CD4-positive, alpha-beta memory T cell (primary cell): ENCODE results near the gene PPM1J. TPM values are rescaled to one million over a fixed set of nuclear protein-coding genes. Genes with fewer than 3 reads are reported as not detected.

Experiments used
- CTCF ChIA-PET: fragments of 350-600 bp; sonication (Branson Sonifier 250); formaldehyde crosslinking; loops from one replicate; lab custom pipeline; 2021; ENCODE audit warnings: inconsistent platforms; ENCODE audit not compliant: partially characterized antibody; lab: Charles Lee
- POLR2A ChIA-PET: fragments of 350-600 bp; sonication (Branson Sonifier 250); formaldehyde crosslinking; loops from one replicate; lab custom pipeline; 2021; ENCODE audit not compliant: partially characterized antibody; lab: Charles Lee
- DNase-seq, 5 donors: peaks; one replicate each; pipeline versions ENCODE4 v3.0.0 to v3.0.0-alpha.2; 2020 to 2022; ENCODE audit warnings: mixed read lengths in 1 of 5
- H3K27ac ChIP-seq: one replicate; pipeline ENCODE4 v1.7.0; 2013; ENCODE audit warnings: low read depth, low read length
- H3K27me3 ChIP-seq: 2 replicates; pipeline ENCODE4 v1.7.0; 2013; ENCODE audit warnings: mild to moderate bottlenecking, low read length, moderate library complexity; ENCODE audit not compliant: insufficient read depth
- H3K36me3 ChIP-seq: 2 replicates; pipeline ENCODE4 v1.7.0; 2013; ENCODE audit warnings: mild to moderate bottlenecking, low read length, moderate library complexity; ENCODE audit not compliant: insufficient read depth
- H3K4me1 ChIP-seq: 2 replicates; pipeline ENCODE4 v1.7.0; 2013; ENCODE audit warnings: mild to moderate bottlenecking, low read length, moderate library complexity; ENCODE audit not compliant: insufficient read depth
- H3K4me3 ChIP-seq, 2 donors: one replicate each; pipeline ENCODE4 v1.7.0; 2013; ENCODE audit warnings: low read length in 2 of 2, mild to moderate bottlenecking in 1 of 2
- H3K9me3 ChIP-seq, 2 donors: one replicate each; pipeline ENCODE4 v1.7.0; 2013; ENCODE audit warnings: low read length in 2 of 2, control low read depth in 1 of 2; ENCODE audit not compliant: control insufficient read depth in 1 of 2
- H3K27ac Mint-ChIP-seq, 7 donors: one replicate each; pipeline ENCODE4 v1.8.0; 2020 to 2021; ENCODE audit warnings: mixed read lengths in 7 of 7, mild to moderate bottlenecking in 6 of 7, inconsistent platforms in 3 of 7, moderate library complexity in 3 of 7
- H3K27me3 Mint-ChIP-seq, 2 donors: one replicate each; pipeline ENCODE4 v1.8.0; 2020 to 2021; ENCODE audit warnings: mixed read lengths in 2 of 2
- H3K36me3 Mint-ChIP-seq, 2 donors: one replicate each; pipeline ENCODE4 v1.8.0; 2020 to 2021; ENCODE audit warnings: mixed read lengths in 2 of 2, inconsistent platforms in 1 of 2, mild to moderate bottlenecking in 1 of 2
- H3K4me1 Mint-ChIP-seq, 4 donors: one replicate each; pipeline ENCODE4 v1.8.0; 2020 to 2021; ENCODE audit warnings: mixed read lengths in 4 of 4, mild to moderate bottlenecking in 1 of 4
- H3K4me3 Mint-ChIP-seq, 8 donors: one replicate each; pipeline ENCODE4 v1.8.0; 2020 to 2021; ENCODE audit warnings: mixed read lengths in 8 of 8, mild to moderate bottlenecking in 7 of 8, moderate library complexity in 6 of 8, inconsistent platforms in 3 of 8
- H3K9me3 Mint-ChIP-seq, 8 donors: one replicate each; pipeline ENCODE4 v1.8.0; 2020 to 2021; ENCODE audit warnings: mixed read lengths in 8 of 8, mild to moderate bottlenecking in 5 of 8, inconsistent platforms in 3 of 8, moderate library complexity in 1 of 8
- intact Hi-C: fragments of 100-400 bp; cut with micrococcal nuclease; formaldehyde crosslinking; loops from one replicate; pipeline ENCODE4 v1.15.1; 2023
- polyA plus RNA-seq, 2 donors: library from polyadenylated mRNA; unstranded; fragments of 300-500 nt; fragmentation: Illumina TruSeq; gene quantifications; one replicate each; pipeline ENCODE4 v1.2.3, GENCODE V29; 2021
- total RNA-seq, 2 experiments: library from RNA; stranded (reverse); gene quantifications; one replicate each; pipeline ENCODE4 v1.2.3, GENCODE V29; 2021

Gene PPM1J
- total and polyA plus RNA-seq, 4 experiments from 2014 or later: 0.13 to 0.76 TPM; not detected in 2

DNA sequence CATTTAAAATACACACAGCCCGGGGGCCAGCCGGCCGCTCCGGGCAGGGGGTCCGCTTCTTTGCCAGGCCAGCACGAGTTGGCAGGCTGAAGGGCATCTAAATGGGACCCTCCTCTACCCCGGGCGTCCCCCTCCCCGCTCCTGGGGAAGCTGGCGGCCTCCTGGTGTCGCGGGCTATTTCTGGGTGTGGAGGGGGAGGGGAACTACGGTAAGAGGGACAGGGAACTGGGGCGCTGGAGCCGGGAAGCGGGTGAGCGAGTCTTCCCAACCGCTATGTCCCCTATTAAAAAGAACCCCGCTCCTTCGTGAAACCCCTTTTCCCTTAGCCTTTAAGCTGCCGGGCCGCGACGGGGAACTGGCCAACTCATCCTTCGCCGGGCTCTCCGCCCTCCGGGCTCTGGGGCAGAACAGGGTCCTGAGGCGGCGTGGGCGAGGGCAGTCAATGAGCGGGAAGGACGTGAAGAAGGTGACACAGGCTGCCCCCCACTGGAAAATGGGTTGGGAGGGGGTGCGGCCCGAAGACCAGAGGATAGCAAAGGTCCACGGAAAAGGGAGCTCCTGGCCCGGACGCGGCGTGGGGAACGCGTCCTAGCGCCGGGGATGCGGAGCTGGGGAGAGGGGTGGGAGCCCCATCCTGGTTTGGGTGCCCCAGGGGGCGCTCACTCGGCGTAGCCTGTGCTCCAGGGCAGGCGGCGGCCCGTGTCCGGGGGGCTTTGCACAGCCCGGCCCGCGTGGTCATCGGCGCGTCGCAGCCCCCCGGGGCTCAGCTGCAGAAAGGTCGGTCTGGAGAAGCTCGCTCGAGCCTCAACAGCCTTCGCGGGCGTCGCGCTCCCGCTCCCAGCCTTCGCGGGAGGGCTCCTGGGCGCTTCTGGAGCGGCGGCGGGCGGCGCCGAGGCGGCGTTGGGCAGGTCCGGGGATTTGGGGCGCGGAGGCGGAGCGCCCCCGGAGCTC lies 544 bp downstream of the PPM1J start:
- Histone ChIP-seq H3K27me3 (peaks cover 8% of the 10 kb centered on the region), H3K4me3 (peak overlapping the region in 1 of 2 donors; percentile 72), H3K9me3 (no peaks in the 10 kb centered on the region), H3K36me3 (no peaks in the 10 kb centered on the region), H3K27ac (no peak overlapping the region), H3K4me1 (peaks cover 22% of the 10 kb centered on the region)
- peak overlapping the region; percentile 79 to 89 (median 83) for H3K4me3 Mint-ChIP-seq
- CTCF ChIA-PET: interaction anchor here (0.6 to 6.8 kb wide), 31 partner anchors 6 to 965 kb away, joined by 3 to 66 read pairs (median 6); partner anchors contain the start of genes CTTNBP2NL, LRIG2, MOV10 and RHOC
- H3K27ac Mint-ChIP-seq: peak overlapping the region in 4 of 7 donors; percentile 8 to 57 (median 44)
- POLR2A ChIA-PET: interaction anchor here (0.9 to 3.8 kb wide), 15 partner anchors 12 to 1214 kb away, joined by 3 to 44 read pairs (median 5); partner anchors contain the start of genes CAPZA1, HIPK1, LRIG2 and MOV10
- intact Hi-C loops: loop anchor here (1.0 to 5.0 kb wide), 4 partner anchors 40 to 1098 kb away; partner anchors contain the start of genes MAGI3, MOV10, RSBN1 and SLC16A1
- H3K36me3 Mint-ChIP-seq: no peaks in the 10 kb centered on the region
- peaks cover 12 to 29% (median 19%) of the 10 kb centered on the region in 4 donors for H3K4me1 Mint-ChIP-seq
- peak in 1 of 5 donors; percentile 51 for DNase-seq
- no peaks in the 10 kb centered on the region for H3K9me3 Mint-ChIP-seq
- H3K27me3 Mint-ChIP-seq: peaks cover 0 to 3% of the 10 kb centered on the region in 2 donors

- Mint-ChIP-seq H3K27ac (peak overlapping the region in 4 of 7 donors; percentile 38 to 68 (median 42)), H3K4me1 (peaks cover 12 to 28% (median 19%) of the 10 kb centered on the region in 4 donors), H3K36me3 (no peaks in the 10 kb centered on the region), H3K9me3 (no peaks in the 10 kb centered on the region), H3K4me3 (peak overlapping the region in 7 of 8 donors; percentile 26 to 86 (median 63)), H3K27me3 (peaks cover 0 to 3% of the 10 kb centered on the region in 2 donors)
- H3K4me3 ChIP-seq: peak overlapping the region in 1 of 2 donors; percentile 72
- H3K27ac ChIP-seq: no peak overlapping the region
- DNase-seq: no peak
- POLR2A ChIA-PET: interaction anchor here (3.2 to 3.8 kb wide), 3 partner anchors 11 to 359 kb away, joined by 31 to 44 read pairs (median 36); partner anchors contain the start of genes CAPZA1, LRIG2 and ST7L
- H3K9me3 ChIP-seq: no peaks in the 10 kb centered on the region
- intact Hi-C loops: loop anchor here (2.0 kb wide), 1 partner anchor 39 kb away; the partner anchor contains the start of gene MOV10
- CTCF ChIA-PET: interaction anchor here (1.3 to 4.1 kb wide), 4 partner anchors 86 to 428 kb away, joined by 3 to 56 read pairs (median 22); partner anchors contain the start of gene LRIG2
- H3K4me1 ChIP-seq: peaks cover 22% of the 10 kb centered on the region
- H3K36me3 ChIP-seq: no peaks in the 10 kb centered on the region
- H3K27me3 ChIP-seq: peaks cover 3% of the 10 kb centered on the region
These were observed 1.4 kb downstream of the PPM1J start for GRCh38 chr1:112713466-112714312.

DNA sequence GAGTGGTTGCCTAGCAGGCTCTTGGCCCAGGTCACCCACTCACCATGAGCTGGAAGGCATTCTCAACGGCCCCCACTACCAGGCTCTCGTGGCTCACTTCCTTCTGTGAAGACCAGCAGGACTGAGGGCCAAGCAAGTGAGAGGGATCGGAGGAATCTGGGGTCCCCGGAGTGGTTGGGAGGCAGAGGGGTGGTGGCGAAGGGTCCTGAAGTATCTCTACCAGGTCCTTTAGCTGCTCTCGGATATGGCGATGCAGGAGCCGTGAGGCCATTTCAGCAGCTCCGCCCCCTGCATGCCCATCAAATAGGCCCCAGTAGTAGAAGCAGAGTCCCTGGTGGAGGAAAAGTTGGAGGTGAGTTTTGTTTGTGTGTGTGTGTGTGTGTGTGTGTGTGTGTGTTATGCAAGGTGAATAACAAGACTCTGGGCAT lies 2.4 kb downstream of the PPM1J start:
- Histone ChIP-seq H3K4me1 (peaks cover 23% of the 10 kb centered on the region), H3K9me3 (no peaks in the 10 kb centered on the region), H3K27ac (no peak overlapping the region), H3K4me3 (no peak overlapping the region), H3K27me3 (peaks cover 3% of the 10 kb centered on the region), H3K36me3 (no peaks in the 10 kb centered on the region)
- DNase-seq: no peak
- Mint-ChIP-seq H3K27me3 (peaks cover 0 to 2% of the 10 kb centered on the region in 2 donors), H3K4me3 (peak overlapping the region in 1 of 8 donors; percentile 21), H3K4me1 (peaks cover 10 to 24% (median 19%) of the 10 kb centered on the region in 4 donors), H3K27ac (peak overlapping the region in 2 of 7 donors; percentile 10 to 36), H3K36me3 (no peaks in the 10 kb centered on the region), H3K9me3 (no peaks in the 10 kb centered on the region)
- POLR2A ChIA-PET: no interaction called here
- CTCF ChIA-PET: no interaction called here
- intact Hi-C loops: no loop called here

GRCh38 chr1:112712191-112712590 lies 2.9 kb downstream of the PPM1J start:
- Mint-ChIP-seq H3K27me3 (peaks cover 0 to 2% of the 10 kb centered on the region in 2 donors), H3K27ac (no peak overlapping the region), H3K4me3 (no peak overlapping the region), H3K4me1 (peaks cover 12 to 29% (median 21%) of the 10 kb centered on the region in 4 donors), H3K36me3 (no peaks in the 10 kb centered on the region), H3K9me3 (no peaks in the 10 kb centered on the region)
- H3K9me3 ChIP-seq: no peaks in the 10 kb centered on the region
- DNase-seq: no peak
- H3K27me3 ChIP-seq: peaks cover 3% of the 10 kb centered on the region
- ChIA-PET POLR2A (no interaction called here), CTCF (no interaction called here)
- H3K36me3 ChIP-seq: no peaks in the 10 kb centered on the region
- peaks cover 28% of the 10 kb centered on the region for H3K4me1 ChIP-seq
- intact Hi-C loops: no loop called here
- H3K27ac ChIP-seq: no peak overlapping the region
- H3K4me3 ChIP-seq: no peak overlapping the region

DNA sequence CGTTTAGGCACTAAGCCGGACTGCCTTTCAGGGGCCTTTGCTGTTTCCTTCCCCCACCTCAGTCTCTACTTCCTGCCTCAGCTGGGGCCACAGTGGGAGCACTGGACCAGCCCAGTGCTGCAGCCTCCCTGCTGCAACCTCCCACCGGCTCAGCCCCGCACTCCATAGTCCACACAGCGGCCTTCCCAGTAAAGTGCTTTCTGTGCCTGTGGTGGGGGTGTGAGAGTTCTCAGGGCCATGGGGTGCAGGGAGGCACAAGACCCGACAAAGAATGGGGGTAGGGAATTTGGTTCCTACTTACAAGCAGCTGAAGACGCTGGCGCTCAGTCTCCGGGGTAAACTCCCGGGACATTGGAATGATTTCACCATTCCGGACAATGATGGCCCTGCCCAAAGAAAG lies 3.5 kb downstream of the PPM1J start:
- DNase-seq: no peak
- peaks cover 0 to 2% of the 10 kb centered on the region in 2 donors for H3K27me3 Mint-ChIP-seq
- Histone ChIP-seq H3K27ac (no peak overlapping the region), H3K9me3 (no peaks in the 10 kb centered on the region), H3K4me1 (peaks cover 28% of the 10 kb centered on the region), H3K27me3 (peaks cover 3% of the 10 kb centered on the region), H3K36me3 (no peaks in the 10 kb centered on the region), H3K4me3 (no peak overlapping the region)
- no peaks in the 10 kb centered on the region for H3K36me3 Mint-ChIP-seq
- H3K4me3 Mint-ChIP-seq: no peak overlapping the region
- CTCF ChIA-PET: interaction anchor here (0.6 to 5.8 kb wide), 4 partner anchors 61 to 321 kb away, joined by 4 to 73 read pairs (median 30); no protein-coding TSS in a partner anchor
- H3K27ac Mint-ChIP-seq: no peak overlapping the region
- POLR2A ChIA-PET: no interaction called here
- no peaks in the 10 kb centered on the region for H3K9me3 Mint-ChIP-seq
- intact Hi-C loops: no loop called here
- H3K4me1 Mint-ChIP-seq: peaks cover 12 to 29% (median 20%) of the 10 kb centered on the region in 4 donors

- H3K9me3 Mint-ChIP-seq: no peaks in the 10 kb centered on the region
- H3K4me1 ChIP-seq: peaks cover 31% of the 10 kb centered on the region
- no peaks in the 10 kb centered on the region for H3K36me3 Mint-ChIP-seq
- H3K27me3 Mint-ChIP-seq: peaks cover 0 to 2% of the 10 kb centered on the region in 2 donors
- no peak overlapping the region for H3K4me3 Mint-ChIP-seq
- intact Hi-C loops: no loop called here
- H3K4me1 Mint-ChIP-seq: peaks cover 12 to 29% (median 19%) of the 10 kb centered on the region in 4 donors
- H3K27ac ChIP-seq: no peak overlapping the region
- H3K36me3 ChIP-seq: no peaks in the 10 kb centered on the region
- CTCF ChIA-PET: interaction anchor here (0.6 to 5.8 kb wide), 5 partner anchors 7 to 321 kb away, joined by 4 to 73 read pairs (median 56); partner anchors contain the start of gene PPM1J
- POLR2A ChIA-PET: no interaction called here
- H3K27ac Mint-ChIP-seq: no peak overlapping the region
- no peak for DNase-seq
- H3K9me3 ChIP-seq: no peaks in the 10 kb centered on the region
- H3K4me3 ChIP-seq: no peak overlapping the region
- H3K27me3 ChIP-seq: peaks cover 3% of the 10 kb centered on the region
These were observed 4.1 kb downstream of the PPM1J start for GRCh38 chr1:112711041-112711440.
